ENCODE data around the gene ARID5B.

Gene ARID5B

GRCh38 chr10:62071846-62072281 lies 170.4 kb downstream of the ARID5B start:
- ChIA-PET POLR2A (ENCODE audit: low non-redundant PET) (no interaction called here), CTCF (no interaction called here)
- no peak for TF ChIP-seq CTCF (conservative IDR thresholded peaks at IDR 0.05; ENCODE audit: low read depth)
- no peak overlapping the region; the same call in 1 of the 2 replicates for H3K27ac ChIP-seq
- DNase-seq (ENCODE audit: low spot score), result no peak

- H3K27ac ChIP-seq, result no peak overlapping the region
- ChIA-PET CTCF (no interaction called here), POLR2A (ENCODE audit: low non-redundant PET) (no interaction called here)
- TF ChIP-seq CTCF (conservative IDR thresholded peaks at IDR 0.05; ENCODE audit: low read depth), result no peak
- no peak for DNase-seq (ENCODE audit: low spot score)
These were observed 171.4 kb downstream of the ARID5B start for GRCh38 chr10:62072901-62073300.

- no peak overlapping the region for H3K27ac ChIP-seq
- DNase-seq (ENCODE audit: low spot score), result no peak
- ChIA-PET POLR2A (ENCODE audit: low non-redundant PET) (no interaction called here), CTCF (no interaction called here)
- TF ChIP-seq CTCF (conservative IDR thresholded peaks at IDR 0.05; ENCODE audit: low read depth), result no peak
These were observed 171.9 kb downstream of the ARID5B start for GRCh38 chr10:62073429-62073828.

GRCh38 chr10:62075414-62075813 lies 173.9 kb downstream of the ARID5B start:
- CTCF ChIA-PET, result interaction anchor here (0.6 kb wide), 1 partner anchor 681 kb away, joined by 3 read pairs; no protein-coding TSS in a partner anchor
- no peak for TF ChIP-seq CTCF (conservative IDR thresholded peaks at IDR 0.05; ENCODE audit: low read depth)
- POLR2A ChIA-PET (ENCODE audit: low non-redundant PET), result no interaction called here
- H3K27ac ChIP-seq, result peak overlapping the region; percentile 78; the same call in 1 of the 2 replicates
- no peak for DNase-seq (ENCODE audit: low spot score)

- no peak for TF ChIP-seq CTCF (conservative IDR thresholded peaks at IDR 0.05; ENCODE audit: low read depth)
- peak overlapping the region; percentile 78 for H3K27ac ChIP-seq
- no peak for DNase-seq (ENCODE audit: low spot score)
- ChIA-PET POLR2A (ENCODE audit: low non-redundant PET) (no interaction called here), CTCF (no interaction called here)
These were observed 174.4 kb downstream of the ARID5B start for GRCh38 chr10:62075912-62076311.

GRCh38 chr10:62076891-62077290 lies 175.4 kb downstream of the ARID5B start:
- no peak for TF ChIP-seq CTCF (conservative IDR thresholded peaks at IDR 0.05; ENCODE audit: low read depth)
- DNase-seq (ENCODE audit: low spot score), result peak; percentile 81
- H3K27ac ChIP-seq, result peak overlapping the region; percentile 78
- ChIA-PET POLR2A (ENCODE audit: low non-redundant PET) (interaction anchor here (0.6 kb wide), 1 partner anchor 13 kb away, joined by 6 read pairs; no protein-coding TSS in a partner anchor), CTCF (interaction anchor here (0.5 to 0.6 kb wide), 2 partner anchors 229 to 1718 kb away, joined by 3 read pairs; no protein-coding TSS in a partner anchor)
